Stromal cell of bone marrow (primary cell): ENCODE results near the gene CIBAR2.

ENCODE experiments used
- DNase-seq: peaks from one replicate; pipeline ENCODE4 v3.0.0-alpha.2; 2012; ENCODE audit warnings: low read depth

The CIBAR2 gene

DNA sequence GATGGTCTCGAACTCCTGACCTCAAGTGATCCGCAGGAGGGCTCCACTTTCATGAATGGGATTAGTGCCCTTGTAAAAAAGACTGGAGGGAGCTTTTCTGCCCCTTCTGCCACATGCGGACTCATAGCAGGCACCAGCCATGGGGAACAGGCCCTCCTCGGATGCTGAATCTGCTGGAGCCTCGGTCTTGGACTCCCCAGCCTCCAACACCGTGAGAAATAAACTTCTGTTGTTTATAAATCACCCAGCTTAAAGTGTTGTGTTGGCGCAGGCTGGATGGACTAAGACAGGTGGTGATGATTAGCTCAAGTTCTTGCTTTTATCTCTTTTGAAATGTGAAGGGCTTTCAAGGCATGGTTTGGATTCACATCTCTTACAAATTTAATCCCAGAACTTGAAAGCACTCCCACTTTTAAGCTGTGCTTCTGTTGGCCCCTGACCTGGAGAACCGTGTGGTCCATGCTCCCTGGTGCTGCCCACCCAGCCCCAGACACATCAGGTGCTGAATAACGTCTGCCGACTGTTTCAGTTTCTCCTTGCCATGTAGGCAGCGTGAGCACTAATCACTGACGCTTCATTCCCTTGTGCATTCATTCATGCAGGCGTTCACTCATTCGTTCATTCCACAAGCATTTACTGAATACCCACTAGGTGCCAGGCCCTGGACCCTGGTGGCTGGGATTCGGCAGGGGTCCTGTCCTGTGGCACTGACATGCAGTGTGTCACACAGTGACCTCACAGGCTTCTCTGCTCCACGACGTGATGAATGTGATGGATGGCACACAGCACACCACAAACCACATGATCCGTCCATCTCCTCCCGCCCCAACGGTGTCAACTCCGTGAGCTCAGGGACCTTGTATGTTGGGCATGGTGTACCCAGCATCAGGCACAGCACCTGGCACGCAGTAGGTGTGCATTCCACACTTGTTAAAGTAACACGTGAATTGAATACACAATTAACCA, 8.9 kb downstream of the CIBAR2 start:
- DNase-seq = no peak

DNA sequence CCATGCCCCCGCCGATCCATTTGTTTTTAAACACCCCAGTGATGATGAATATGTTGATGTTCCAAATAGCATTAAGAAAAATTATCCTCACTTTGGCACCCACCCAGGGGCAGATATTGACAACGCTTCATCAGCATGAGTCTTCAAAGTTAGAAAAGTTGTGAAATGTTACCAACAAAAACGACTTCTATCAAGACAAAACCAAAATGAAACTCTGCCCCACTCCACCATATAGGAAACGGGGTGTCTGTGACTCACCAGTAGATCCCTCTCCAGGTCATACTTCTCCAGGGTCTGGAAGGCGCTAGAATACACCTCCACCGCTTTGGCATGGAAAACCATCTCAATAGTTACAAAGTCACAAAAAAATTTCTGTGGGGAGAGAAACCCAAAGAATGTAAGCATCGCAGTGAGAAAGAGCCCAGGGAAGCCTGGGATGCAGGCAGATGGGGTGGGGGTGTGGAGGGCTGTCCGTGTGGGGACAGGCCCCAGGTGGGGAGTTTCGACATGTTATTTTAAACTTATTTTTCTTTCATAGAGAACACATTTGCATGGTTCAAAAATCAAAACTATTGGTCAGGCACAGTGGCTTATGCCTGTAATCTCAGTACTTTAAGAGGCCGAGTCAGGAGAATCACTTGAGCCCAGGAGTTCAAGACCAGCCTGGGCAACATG, 10.2 kb downstream of the CIBAR2 start:
- no peak for DNase-seq

DNA sequence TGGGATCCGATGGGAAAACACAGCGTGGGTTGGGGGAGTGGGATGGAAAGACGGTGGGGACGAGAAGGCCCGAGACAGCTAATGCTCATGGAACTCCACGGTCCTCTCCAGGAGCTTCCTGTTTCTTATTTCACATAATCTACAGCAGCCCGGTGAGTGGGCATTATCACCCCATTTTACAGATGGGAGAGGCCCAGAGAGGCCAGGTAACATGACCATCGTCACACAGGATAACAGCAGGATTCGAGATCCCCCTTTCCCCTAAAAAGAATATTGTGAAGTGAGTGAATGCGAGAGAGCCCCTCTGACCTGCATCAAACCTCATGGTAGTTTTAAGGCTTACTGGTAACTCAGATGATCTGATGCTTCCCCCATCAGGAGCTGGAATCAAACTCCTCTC, 12.0 kb downstream of the CIBAR2 start:
- no peak for DNase-seq

DNA sequence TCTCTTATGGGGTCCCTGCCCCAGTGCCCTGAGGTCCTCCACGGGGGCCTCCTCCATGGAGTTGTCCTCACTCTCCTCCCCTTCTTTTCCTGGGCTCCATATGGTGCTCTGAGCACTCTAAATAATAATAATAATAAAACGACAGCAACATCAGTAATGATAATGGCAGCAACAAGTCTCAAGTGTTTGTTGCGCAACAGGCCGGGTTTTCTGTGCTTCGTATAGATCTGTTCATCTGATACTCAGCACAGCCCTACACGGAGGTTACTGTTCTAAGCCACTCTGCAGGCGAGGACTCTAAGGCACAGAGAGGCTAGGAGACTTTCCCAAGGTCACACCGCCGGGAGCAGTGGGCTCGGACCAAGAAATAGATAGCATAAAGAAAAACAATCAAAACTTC, 13.7 kb downstream of the CIBAR2 start:
- DNase-seq = no peak

DNA sequence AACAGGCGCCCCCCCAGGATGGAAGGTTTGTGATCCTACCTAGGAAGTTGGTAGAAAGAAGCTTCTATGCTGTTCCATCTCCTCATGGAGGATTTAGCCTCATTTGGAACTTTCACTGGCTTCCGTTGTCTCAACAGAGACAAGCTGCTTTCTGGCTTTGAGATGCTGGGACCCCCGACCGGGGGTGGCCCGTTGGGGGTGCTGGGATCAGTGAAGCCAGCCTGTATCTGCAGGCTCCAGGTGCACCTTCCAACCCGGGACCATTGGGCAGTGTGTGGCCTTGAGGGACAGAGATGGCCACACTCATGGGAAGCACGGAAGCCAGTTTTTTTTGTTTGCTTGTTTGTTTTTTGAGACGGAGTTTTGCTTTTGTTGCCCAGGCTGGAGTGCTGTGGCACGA, 15.4 kb downstream of the CIBAR2 start:
- DNase-seq = no peak

DNA sequence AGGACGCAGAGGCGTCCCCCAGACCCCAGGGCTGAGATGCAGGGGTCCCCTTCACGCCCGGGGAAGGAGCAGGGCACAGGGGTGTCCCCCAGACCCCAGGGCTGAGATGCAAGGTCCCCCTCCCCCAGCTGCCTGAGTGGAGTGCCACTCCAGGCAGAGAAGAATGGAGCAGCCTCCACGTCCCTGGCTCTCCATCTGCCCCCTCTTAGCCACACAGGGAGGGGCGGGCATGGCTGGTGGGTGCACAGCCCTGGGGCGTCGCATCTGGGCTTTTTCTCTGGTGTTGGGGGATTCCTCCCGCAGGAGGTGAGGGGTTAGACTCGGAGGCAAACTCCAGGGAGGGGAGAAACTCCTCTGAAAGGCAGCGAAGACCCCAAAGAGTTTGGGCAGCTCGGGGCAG, 17.5 kb downstream of the CIBAR2 start:
- DNase-seq = no peak

DNA sequence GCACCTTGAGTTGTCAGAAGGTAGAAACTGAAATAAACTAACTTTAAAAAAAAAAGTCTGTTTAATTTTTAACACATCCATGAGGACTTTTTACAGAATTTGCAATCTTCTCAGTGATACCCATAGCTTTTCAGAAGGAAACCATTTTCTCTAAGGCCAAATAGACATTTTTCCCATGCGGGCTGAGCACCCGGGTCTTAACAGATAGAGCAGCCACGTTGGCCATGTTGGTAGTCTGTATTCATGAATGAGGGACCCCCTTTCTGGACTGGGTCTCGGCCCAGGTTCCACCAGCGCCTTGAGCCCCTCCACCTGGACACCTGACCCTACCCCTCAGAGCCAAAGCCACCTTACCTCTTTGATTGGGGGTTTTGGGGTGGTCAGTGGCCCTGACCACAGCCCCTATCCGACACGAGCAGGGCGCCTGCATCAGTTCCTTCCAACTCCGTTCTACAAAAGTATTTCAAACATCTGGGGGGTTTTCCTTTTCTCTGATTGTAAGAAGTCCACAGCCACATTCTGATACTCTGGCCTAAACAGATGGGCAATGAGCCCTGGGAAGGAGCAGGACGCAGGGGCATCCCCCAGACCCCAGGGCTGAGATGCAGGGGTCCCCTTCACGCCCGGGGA, 18.0 kb downstream of the CIBAR2 start:
- no peak for DNase-seq

DNA sequence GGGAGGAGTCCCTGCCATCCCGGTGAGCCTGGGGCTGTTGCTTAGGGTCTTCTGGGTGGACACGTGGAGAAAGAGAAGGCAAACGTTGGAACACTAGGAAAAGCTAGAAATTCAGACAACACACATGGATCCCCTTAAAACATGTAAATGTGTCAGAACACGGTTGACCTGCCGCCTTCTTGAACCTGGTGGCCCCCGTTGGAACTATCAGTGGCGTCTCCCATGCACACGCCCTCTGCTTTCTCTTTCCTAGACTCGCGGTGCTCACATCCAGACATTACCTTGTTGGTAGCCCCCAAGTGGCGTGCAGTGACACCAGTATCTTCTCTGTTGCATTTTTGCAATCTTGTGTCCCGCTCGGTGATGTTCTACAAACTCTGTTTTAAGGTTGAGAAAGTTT, 18.6 kb downstream of the CIBAR2 start:
- DNase-seq = no peak

DNA sequence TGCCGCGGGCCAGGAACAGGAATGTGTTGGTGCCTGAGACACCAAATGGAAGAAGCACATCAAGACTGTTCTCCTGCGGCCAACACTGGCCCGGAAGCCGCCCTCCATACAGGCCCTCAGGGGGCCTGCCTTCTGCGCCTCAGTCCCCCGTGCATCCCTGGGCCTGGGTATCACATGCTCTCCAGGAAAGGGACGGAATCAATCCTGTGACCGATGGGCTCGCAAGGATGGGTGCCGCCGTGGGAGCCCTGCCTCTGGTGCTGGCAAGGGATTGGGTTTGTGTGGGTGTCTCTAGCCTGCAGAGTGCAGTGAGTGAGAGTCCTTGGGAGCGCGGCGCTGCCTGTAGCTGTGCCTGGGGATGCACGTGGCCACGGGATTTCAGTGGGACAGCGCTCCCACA, 19.4 kb downstream of the CIBAR2 start:
- DNase-seq = no peak

DNA sequence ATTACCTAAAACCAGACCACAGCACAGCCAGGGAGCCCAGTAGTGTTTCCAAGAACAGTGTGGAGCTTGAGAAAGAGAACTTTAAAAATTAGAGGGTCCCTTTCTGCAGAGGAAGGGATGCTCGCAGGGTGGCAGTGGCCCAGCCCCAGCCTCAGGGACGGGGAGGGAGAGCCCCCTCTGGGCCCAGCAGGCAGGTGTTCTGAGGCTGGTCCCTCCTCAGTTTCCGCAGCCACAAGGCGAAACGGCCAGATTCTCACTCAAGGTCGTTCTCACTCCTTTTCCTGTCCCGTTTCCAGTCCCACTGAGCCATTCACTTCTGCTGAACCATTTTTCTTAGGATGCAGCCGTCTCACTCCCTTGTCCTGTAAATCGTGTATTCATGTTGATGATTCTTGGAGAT, 20.0 kb downstream of the CIBAR2 start:
- no peak for DNase-seq

DNA sequence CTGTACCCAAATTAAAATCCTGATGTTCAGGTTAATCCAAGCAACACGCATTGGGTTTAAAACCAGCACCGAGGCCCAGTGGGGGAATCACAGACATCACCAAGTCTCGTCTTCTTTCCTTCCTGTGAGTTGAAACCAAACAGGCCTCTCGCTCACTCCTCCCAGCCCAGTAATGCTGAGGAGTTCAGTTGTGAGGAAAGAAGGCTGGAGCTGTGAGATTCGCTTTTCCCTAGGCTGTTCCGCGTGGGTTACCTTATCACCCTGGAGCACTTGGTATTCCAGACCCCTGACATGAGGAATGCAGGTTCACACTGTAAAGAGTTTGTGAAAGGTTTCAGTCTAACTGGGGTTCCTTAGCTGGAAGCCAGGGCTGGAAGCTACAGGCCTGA, 20.8 kb downstream of the CIBAR2 start:
- DNase-seq = no peak

DNA sequence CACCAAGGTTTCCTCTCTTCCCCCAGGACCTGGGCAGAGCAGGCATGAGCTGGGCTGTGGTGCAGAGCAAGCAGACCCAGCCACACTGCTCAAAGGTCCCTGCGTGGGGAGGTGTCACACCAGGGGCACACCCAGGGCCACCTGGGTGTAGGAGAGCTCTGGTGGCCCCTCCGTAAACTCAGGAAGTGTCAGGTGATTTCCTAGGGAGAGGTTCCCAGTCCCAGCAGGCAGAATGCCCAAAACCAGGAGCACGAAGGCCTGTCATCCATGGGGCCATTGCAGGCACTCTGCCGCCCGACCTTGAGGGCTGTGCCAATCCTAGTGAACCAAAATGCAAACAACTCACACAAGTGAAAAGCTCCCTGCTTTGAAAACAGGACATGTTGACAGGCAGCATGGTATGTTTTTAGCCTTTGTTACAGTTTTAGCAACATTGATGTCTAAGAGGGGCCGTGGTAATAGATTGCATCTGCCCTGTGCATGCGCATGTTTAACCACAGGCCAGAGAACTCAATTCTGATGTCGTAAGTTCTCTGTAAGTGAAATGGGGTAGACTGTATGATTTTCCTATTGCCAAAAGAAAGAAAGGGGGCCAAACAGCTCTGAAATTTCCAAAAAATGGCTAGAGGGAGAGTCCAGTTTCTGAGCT, 21.3 kb downstream of the CIBAR2 start:
- no peak for DNase-seq

DNA sequence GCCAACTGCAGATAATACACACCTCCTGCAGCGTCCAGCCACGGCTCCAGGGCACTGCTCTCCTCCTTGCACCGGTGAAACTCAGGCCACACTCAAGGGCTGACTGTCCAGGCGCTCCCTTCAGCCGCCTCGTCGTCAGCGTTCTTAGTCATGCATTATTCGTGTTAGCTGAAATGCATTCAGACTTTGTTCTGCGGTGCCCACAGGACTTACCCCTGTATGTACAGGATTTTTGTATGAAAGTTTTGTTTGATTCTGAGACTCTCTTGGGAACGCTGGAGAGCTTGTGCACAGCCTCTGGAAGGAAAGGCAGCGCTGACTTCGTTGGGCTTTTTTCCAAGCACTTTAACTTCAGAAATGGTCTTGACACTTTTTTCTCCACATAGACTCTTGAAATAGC, 22.1 kb downstream of the CIBAR2 start:
- no peak for DNase-seq

DNA sequence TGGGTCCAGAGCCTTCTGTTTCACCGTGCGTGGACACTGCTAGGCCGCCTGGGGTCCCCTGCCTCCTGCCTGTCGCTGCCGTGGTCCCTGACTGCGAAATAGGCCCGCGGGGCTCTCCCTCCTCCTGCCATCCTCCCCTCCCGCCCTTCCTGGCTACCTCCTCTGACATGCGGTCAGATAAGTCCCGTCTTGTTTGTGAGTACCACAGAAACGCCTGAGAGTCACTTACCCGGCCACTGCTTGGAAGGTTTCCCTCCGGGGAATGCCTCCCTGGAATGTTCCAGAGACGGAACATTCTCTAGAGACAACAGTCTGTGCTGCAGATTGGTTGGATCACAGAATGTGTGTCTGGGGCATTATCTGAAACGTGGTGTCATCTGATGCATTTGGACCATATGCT, 22.7 kb downstream of the CIBAR2 start:
- no peak for DNase-seq

DNA sequence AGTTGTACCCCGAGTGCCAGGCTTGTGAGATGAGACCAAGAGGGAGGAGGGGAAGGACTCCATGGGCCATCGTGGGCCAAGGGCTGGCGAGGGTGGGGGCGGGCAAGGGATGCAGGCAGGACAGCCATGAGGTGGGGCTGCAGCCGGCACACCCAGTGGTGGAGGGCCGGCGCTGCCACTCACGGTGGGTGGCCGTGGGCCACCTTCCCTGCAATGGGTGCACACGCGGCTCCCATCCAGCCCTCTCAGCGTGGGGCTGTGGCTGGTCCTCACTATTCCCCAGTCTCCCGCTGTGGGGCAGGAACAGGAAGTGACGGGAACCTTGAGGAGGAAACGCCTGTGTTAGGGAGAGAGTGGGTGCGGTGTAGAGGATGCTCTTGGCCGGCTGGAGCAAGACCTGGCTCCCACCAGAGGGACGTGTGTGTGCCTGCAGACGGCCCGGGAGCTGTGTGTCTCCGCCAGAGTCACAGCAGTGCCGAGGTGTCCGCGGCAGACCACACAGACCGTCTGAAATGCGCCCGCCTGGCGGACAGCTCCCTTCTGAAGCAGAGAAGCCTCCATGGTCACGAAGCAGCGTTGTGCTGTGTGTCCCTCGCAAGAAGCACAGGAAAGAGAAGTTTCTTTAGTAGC, 23.6 kb downstream of the CIBAR2 start:
- no peak for DNase-seq

DNA sequence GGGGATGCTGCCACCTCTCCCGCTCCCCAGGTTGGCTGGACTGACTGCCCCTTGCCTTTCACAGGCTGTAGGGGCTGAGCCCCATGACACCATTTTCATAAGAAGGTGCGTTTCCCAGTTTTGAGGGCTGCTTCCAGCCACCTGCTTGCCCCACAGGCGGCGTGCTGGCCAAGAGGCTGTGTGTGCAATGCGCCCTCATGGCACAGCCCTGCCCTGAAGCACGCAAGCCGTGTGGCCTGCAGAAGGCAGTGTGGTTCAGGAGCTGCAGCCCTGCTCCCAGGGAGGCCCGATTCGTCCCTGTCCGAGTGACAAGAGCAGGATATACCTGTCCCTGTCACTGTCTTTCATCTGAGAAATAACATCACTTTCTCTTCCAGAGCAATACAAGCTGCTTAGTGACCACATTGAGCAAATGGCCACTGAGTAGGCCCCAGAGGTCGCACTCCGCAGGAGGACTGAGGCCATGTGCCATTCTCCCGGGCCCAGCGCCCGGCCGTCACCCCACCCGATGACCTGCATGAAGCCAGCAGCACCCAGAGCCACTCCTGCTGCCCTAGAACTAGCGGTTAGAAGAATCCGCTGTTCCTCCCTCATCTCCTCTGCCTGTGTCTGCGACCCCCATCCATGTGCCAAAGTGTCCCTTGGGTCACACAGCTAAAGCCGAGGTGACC, 24.2 kb downstream of the CIBAR2 start:
- no peak for DNase-seq

DNA sequence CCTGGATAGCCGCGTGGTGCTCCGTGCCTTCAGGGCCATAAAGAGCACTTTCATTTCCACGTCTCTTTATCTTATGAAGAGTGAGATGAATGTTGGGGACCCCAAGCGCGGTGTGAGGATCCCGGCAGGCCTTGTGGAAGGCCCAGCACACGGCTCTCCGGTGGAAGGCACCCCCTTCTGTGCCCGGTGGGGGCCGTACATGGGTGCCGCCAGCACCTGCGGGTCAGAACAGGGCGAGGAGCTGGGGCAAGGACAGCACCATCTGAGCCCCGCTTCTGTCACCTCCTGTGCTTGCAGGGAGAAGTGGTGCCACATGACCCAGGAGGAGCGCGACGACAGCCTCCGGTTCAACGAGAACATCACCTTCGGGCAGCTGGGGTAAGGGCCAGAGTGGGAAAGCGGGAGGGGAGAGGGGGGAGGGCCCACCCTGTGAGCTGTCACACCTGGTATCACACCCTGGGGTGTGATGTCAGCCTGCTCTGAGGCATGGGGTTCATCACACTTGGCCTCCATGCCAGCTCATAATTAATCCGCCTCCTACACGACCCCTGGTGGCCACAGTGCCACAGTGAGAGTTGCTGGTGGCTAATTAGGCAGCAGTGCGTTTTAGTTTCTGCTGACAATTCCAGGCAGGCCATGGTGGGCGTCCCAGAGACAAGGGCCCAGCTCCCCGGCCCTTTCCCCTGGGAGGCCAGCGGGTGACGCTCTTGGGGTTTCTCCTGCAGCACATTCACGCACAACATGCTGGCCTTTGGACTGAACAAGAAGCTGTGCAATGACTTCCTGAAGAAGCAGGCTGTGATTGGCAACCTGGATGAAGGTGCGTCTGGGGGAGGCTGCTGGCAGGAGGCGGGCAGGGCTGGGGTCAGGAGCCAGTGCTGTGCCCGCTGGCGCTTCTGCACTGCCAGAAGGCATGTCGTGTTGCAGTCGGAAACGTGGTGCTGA, 25.7 kb downstream of the CIBAR2 start:
- DNase-seq = peak; percentile 38

DNA sequence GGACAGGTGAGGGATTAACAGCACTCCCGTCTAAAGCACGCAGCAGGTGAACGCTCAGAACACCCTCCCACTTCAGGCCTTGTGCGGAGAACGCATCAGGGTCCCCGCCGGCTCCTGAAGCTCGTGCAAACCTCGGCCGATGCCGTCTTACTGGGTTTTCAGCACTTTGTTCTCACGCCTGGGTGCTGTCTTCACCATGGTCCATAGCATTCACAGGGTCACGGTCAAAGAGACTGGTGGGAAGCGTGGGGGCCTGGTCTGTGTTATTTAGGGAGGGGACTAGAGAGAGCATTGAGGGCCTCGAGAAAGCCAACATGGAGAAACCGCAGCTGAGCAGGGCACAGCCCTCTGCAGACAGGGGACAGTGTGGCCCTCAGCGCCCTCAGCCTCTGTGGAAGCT, 26.6 kb downstream of the CIBAR2 start:
- no peak for DNase-seq

DNA sequence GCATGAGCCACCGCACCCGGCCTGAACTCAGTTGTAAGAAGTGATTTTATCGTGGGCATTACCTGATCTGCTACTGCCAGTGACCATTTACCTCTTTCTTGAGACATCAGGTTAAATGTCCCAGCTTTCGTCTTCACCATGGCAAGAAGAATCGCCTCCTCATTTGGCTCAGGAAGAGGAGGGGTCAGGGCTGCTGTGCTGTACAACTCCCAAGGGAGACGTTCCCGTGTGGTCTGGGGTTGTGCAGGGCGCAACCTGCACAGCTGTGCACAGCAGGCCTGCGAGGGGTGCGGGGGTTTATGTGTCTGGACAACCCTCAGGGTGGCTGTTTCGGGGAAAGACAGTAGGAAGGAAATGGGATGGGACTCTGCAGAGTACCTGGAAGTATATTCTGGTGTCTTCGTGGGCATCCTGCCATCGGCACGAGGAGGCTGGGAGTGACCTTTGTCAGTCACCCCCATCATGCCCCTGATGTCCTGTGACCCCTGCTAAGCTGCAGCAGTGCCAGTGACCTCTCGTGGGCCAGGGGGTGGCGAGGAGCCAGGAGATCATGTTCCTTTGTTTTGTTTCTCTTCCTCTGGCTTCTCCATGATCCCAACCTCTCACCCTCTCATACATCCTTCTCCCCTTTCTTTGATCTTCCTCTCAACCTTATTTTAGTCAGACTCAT, 27.3 kb downstream of the CIBAR2 start:
- no peak for DNase-seq
